Measurements from ENCODE around the gene LSP1.
"Not testable (repeated sequence)": the region's sequence is repeated elsewhere in the genome, so short reads cannot be mapped to it uniquely, and the experiment has no call there.

LSP1 gene

GRCh38 chr11:1875093-1875850 lies 22.4 kb downstream of the LSP1 start:
- Mint-ChIP-seq H3K27me3 (ENCODE audit: low read depth, poor library complexity) (peaks cover 18% of the 10 kb centered on the region), H3K9me3 (no peaks in the 10 kb centered on the region), H3K36me3 (ENCODE audit: low read depth) (no peaks in the 10 kb centered on the region), H3K27ac (peak overlapping the region; percentile 85), H3K4me3 (no peak overlapping the region), H3K4me1 (peaks cover 37% of the 10 kb centered on the region)
- no peak for TF ChIP-seq CTCF (IDR thresholded peaks at IDR 0.05)
- no peak for DNase-seq

- H3K9me3 Mint-ChIP-seq; H3K4me3 Mint-ChIP-seq; H3K36me3 Mint-ChIP-seq (ENCODE audit: low read depth); H3K27ac Mint-ChIP-seq; DNase-seq: not testable (repeated sequence)
- Mint-ChIP-seq H3K4me1 (peaks cover 38% of the 10 kb centered on the region), H3K27me3 (ENCODE audit: low read depth, poor library complexity) (peaks cover 12% of the 10 kb centered on the region)
These were observed 23.0 kb downstream of the LSP1 start for GRCh38 chr11:1875851-1876301.

GRCh38 chr11:1876361-1877063 lies 23.6 kb downstream of the LSP1 start:
- H3K4me3 Mint-ChIP-seq = no peak overlapping the region

GRCh38 chr11:1877211-1878136 lies 24.6 kb downstream of the LSP1 start:
- H3K27me3 Mint-ChIP-seq (ENCODE audit: low read depth, poor library complexity) = peaks cover 8% of the 10 kb centered on the region
- H3K9me3 Mint-ChIP-seq = no peaks in the 10 kb centered on the region
- H3K36me3 Mint-ChIP-seq (ENCODE audit: low read depth) = no peaks in the 10 kb centered on the region
- H3K4me3 Mint-ChIP-seq = no peak overlapping the region
- no peak for TF ChIP-seq CTCF (IDR thresholded peaks at IDR 0.05)
- DNase-seq = no peak
- no peak overlapping the region for H3K27ac Mint-ChIP-seq
- peaks cover 33% of the 10 kb centered on the region for H3K4me1 Mint-ChIP-seq

More at GRCh38 chr11:1876361-1877063, 23.6 kb downstream of the LSP1 start:
- Mint-ChIP-seq H3K27me3 (ENCODE audit: low read depth, poor library complexity) (peaks cover 8% of the 10 kb centered on the region), H3K9me3 (no peaks in the 10 kb centered on the region), H3K4me1 (peaks cover 34% of the 10 kb centered on the region), H3K36me3 (ENCODE audit: low read depth) (no peaks in the 10 kb centered on the region), H3K27ac (no peak overlapping the region)
- TF ChIP-seq CTCF (IDR thresholded peaks at IDR 0.05) = peak; percentile 30
- DNase-seq = peak; percentile 63

GRCh38 chr11:1878137-1879031 lies 25.5 kb downstream of the LSP1 start:
- no peak for TF ChIP-seq CTCF (IDR thresholded peaks at IDR 0.05)
- no peaks in the 10 kb centered on the region for H3K9me3 Mint-ChIP-seq
- H3K4me3 Mint-ChIP-seq = no peak overlapping the region
- H3K27me3 Mint-ChIP-seq (ENCODE audit: low read depth, poor library complexity) = peaks cover 5% of the 10 kb centered on the region
- no peak for DNase-seq
- peaks cover 24% of the 10 kb centered on the region for H3K4me1 Mint-ChIP-seq
- H3K27ac Mint-ChIP-seq = no peak overlapping the region
- no peaks in the 10 kb centered on the region for H3K36me3 Mint-ChIP-seq (ENCODE audit: low read depth)
